HEK293 (cell line): ENCODE data around the gene UACA.

Source experiments
- CTCF ChIP-seq: fragments of 450-650 bp; formaldehyde crosslinking; IDR thresholded peaks from 2 replicates; pipeline ENCODE4 v1.5.1; 2016; ENCODE audit warnings: missing biosample characterization, missing genetic modification characterization
- REST ChIP-seq: fragments of 450-650 bp; formaldehyde crosslinking; IDR thresholded peaks from 2 replicates; pipeline ENCODE4 v1.5.1; 2016; ENCODE audit warnings: missing biosample characterization, missing genetic modification characterization
- ZBTB8A ChIP-seq: fragments of 450-650 bp; formaldehyde crosslinking; IDR thresholded peaks from 2 replicates; pipeline ENCODE4 v1.5.1; 2016; ENCODE audit warnings: missing biosample characterization, missing genetic modification characterization
- ZSCAN18 ChIP-seq: fragments of 450-650 bp; formaldehyde crosslinking; IDR thresholded peaks from 2 replicates; pipeline ENCODE4 v1.5.1; 2016; ENCODE audit warnings: missing biosample characterization, missing genetic modification characterization
- TF ChIP-seq, protein P1 (sequence below): fragments of 450-650 bp; formaldehyde crosslinking; IDR thresholded peaks from 2 replicates; pipeline ENCODE4 v1.5.1; 2016; ENCODE audit warnings: missing biosample characterization, missing genetic modification characterization

DNA sequence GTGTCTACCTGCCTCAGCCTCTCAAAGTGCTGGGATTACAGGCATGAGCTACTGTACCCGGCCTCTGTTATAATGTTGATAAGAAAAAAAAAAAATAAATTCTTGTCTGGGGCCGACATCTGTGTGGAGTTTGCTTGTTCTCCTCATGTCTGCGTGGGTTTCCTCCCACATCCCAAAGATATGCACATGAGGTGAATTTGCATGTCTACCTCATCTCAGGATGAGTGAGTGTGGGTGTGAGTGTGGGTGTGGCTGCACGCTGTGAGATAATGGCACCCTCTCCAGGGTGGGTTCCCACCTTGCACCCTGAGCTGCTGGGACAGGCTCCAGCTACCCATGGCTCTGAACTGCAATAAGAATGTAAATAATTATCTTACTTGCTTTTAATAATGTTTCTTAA is 25.9 kb upstream of the UACA start:
- TF ChIP-seq REST (tag by site-specific recombination) (no peak), CTCF (tag by site-specific recombination) (peak; percentile 23; the same call in 1 of the 2 replicates), ZBTB8A (tag by site-specific recombination) (no peak), ZSCAN18 (tag by site-specific recombination) (no peak)
- TF ChIP-seq, protein P1, sequence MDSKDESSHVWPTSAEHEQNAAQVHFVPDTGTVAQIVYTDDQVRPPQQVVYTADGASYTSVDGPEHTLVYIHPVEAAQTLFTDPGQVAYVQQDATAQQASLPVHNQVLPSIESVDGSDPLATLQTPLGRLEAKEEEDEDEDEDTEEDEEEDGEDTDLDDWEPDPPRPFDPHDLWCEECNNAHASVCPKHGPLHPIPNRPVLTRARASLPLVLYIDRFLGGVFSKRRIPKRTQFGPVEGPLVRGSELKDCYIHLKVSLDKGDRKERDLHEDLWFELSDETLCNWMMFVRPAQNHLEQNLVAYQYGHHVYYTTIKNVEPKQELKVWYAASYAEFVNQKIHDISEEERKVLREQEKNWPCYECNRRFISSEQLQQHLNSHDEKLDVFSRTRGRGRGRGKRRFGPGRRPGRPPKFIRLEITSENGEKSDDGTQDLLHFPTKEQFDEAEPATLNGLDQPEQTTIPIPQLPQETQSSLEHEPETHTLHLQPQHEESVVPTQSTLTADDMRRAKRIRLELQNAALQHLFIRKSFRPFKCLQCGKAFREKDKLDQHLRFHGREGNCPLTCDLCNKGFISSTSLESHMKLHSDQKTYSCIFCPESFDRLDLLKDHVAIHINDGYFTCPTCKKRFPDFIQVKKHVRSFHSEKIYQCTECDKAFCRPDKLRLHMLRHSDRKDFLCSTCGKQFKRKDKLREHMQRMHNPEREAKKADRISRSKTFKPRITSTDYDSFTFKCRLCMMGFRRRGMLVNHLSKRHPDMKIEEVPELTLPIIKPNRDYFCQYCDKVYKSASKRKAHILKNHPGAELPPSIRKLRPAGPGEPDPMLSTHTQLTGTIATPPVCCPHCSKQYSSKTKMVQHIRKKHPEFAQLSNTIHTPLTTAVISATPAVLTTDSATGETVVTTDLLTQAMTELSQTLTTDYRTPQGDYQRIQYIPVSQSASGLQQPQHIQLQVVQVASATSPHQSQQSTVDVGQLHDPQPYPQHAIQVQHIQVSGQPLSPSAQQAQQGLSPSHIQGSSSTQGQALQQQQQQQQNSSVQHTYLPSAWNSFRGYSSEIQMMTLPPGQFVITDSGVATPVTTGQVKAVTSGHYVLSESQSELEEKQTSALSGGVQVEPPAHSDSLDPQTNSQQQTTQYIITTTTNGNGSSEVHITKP (tag by site-specific recombination), result no peak
